ENCODE measurements around the gene ZNF260.
"Not testable (repeated sequence)": the region's sequence is repeated elsewhere in the genome, so short reads cannot be mapped to it uniquely, and the experiment has no call there.

Gene ZNF260

GRCh38 chr19:36514012-36514612 is 14.0 kb downstream of the ZNF260 start:
- no peak overlapping the region for H3K4me3 ChIP-seq (ENCODE audit: low read depth, low read length)
- no peak for TF ChIP-seq CTCF (IDR thresholded peaks at IDR 0.05; ENCODE audit: control insufficient read depth, extremely low read depth, insufficient read depth)
- DNase-seq (ENCODE audit: low read depth): no peak

DNA sequence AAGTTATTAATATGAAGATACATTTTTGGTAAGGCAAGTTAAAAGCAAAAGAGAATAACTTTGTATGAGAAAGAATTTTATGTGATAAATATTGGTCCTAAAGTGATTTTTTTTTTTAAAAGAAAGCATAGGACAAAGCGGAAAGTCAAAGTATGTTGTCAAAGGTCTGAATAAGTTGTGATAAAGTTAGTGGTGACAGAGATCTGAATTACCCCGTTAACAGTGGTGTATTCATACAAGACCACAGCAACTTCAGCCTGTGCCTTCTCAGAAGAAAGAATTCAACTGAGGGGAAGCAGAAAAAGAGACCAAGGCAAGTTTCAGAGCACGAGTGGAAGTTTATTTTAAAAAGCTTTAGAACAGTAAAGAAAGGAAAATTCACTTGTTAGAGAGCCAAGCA is 19.7 kb downstream of the ZNF260 start:
- DNase-seq (ENCODE audit: low read depth): no peak
- TF ChIP-seq CTCF (IDR thresholded peaks at IDR 0.05; ENCODE audit: control insufficient read depth, extremely low read depth, insufficient read depth): no peak
- H3K4me3 ChIP-seq (ENCODE audit: low read depth, low read length): no peak overlapping the region

GRCh38 chr19:36501973-36502372 is 26.1 kb downstream of the ZNF260 start:
- no peak overlapping the region for H3K4me3 ChIP-seq (ENCODE audit: low read depth, low read length)
- TF ChIP-seq CTCF (IDR thresholded peaks at IDR 0.05; ENCODE audit: control insufficient read depth, extremely low read depth, insufficient read depth): no peak
- DNase-seq (ENCODE audit: low read depth): no peak

GRCh38 chr19:36497001-36497400 is 31.1 kb downstream of the ZNF260 start:
- no peak overlapping the region for H3K4me3 ChIP-seq (ENCODE audit: low read depth, low read length)
- no peak for TF ChIP-seq CTCF (IDR thresholded peaks at IDR 0.05; ENCODE audit: control insufficient read depth, extremely low read depth, insufficient read depth)
- no peak for DNase-seq (ENCODE audit: low read depth)

DNA sequence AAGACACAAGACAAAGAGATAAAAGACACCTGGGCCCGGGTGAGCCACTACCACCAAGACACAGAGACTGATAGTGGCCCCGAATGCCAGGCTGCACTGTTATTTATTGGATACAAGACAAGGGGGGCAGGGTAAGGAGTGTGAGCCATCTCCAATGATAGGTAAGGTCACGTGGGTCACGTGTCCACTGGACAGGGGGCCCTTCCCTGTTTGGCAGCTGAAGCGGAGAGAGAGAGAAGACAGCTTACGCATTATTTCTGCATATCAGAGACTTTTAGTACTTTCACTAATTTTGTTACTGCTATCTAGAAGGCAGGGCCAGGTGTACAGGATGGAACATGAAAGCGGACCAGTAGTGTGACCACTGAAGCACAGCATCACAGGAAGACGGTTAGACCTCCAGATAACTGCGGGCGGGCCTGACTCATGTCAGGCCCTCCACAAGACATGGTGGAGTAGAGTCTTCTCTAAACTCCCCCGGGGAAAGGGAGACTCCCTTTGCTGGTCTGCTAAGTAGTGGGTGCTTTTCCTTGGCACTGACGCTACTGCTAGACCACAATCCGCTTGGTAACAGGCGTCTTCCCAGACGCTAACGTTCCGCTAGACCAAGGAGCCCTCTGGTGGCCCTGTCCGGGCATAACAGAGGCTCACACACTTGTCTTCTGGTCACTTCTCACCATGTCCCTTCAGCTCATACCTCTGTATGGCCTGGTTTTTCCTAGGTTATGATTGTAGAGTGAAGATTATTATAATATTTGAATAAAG is 35.2 kb downstream of the ZNF260 start:
- TF ChIP-seq CTCF (IDR thresholded peaks at IDR 0.05; ENCODE audit: control insufficient read depth, extremely low read depth, insufficient read depth): peak; percentile 65
- peak; percentile 25 for DNase-seq (ENCODE audit: low read depth)
- H3K4me3 ChIP-seq (ENCODE audit: low read depth, low read length): not testable (repeated sequence)

DNA sequence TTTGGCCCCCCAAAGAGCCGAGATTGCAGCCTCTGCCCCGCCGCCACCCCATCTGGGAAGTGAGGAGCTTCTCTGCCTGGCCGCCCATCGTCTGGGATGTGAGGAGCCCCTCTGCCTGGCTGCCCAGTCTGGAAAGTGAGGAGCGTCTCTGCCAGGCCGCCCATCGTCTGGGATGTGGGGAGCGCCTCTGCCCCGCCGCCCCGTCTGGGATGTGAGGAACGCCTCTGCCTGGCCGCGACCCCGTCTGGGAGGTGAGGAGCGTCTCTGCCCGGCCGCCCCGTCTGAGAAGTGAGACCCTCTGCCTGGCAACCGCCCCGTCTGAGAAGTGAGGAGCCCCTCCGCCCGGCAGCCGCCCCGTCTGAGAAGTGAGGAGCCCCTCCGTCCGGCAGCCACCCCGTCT is 37.2 kb downstream of the ZNF260 start:
- H3K4me3 ChIP-seq (ENCODE audit: low read depth, low read length): peak overlapping the region; percentile 83
- not testable (repeated sequence) for DNase-seq (ENCODE audit: low read depth)

- peak; percentile 91 for DNase-seq (ENCODE audit: low read depth)
- no peak for TF ChIP-seq CTCF (IDR thresholded peaks at IDR 0.05; ENCODE audit: control insufficient read depth, extremely low read depth, insufficient read depth)
- peak overlapping the region; percentile 83 for H3K4me3 ChIP-seq (ENCODE audit: low read depth, low read length)
Measured at GRCh38 chr19:36489920-36490415, 38.1 kb downstream of the ZNF260 start.

Measured in LNCaP clone FGC (cell line).